H9 (cell line): ENCODE measurements around the gene GAS2. TPM values are rescaled to one million over a fixed set of nuclear protein-coding genes. Genes with fewer than 3 reads are reported as not detected.

Experiments used
- DNase-seq: peaks from one replicate; pipeline ENCODE4 v3.0.0-alpha.2; 2017
- H2AFZ ChIP-seq: one replicate; pipeline ENCODE4 v1.6.1; 2013; ENCODE audit warnings: mild to moderate bottlenecking, low read length, control low read depth, moderate library complexity
- H2AK5ac ChIP-seq: 2 replicates; pipeline ENCODE4 v1.6.1; 2013; ENCODE audit warnings: low read length, control low read depth, mixed read lengths; ENCODE audit not compliant: insufficient read length
- H2BK120ac ChIP-seq: one replicate; pipeline ENCODE4 v1.6.1; 2013; ENCODE audit warnings: low read depth, mild to moderate bottlenecking, low read length, control low read depth, inconsistent platforms; ENCODE audit not compliant: poor library complexity, severe bottlenecking
- H2BK12ac ChIP-seq: 2 replicates; pipeline ENCODE4 v1.6.1; 2013; ENCODE audit warnings: low read length, control low read depth, mixed read lengths, low read depth; ENCODE audit not compliant: insufficient read length
- H2BK15ac ChIP-seq: 2 replicates; pipeline ENCODE4 v1.6.1; 2013; ENCODE audit warnings: low read depth, low read length, control low read depth
- H2BK20ac ChIP-seq: one replicate; pipeline ENCODE4 v1.6.1; 2013; ENCODE audit warnings: low read depth, mild to moderate bottlenecking, low read length, control low read depth, inconsistent platforms; ENCODE audit not compliant: poor library complexity, severe bottlenecking
- H2BK5ac ChIP-seq: 2 replicates; pipeline ENCODE4 v1.6.1; 2013; ENCODE audit warnings: low read length, control low read depth, mixed read lengths; ENCODE audit not compliant: insufficient read length
- H3K14ac ChIP-seq: 2 replicates; pipeline ENCODE4 v1.6.1; 2013; ENCODE audit warnings: low read length, control low read depth; ENCODE audit not compliant: insufficient read depth
- H3K18ac ChIP-seq: 2 replicates; pipeline ENCODE4 v1.6.1; 2013; ENCODE audit warnings: low read depth, mild to moderate bottlenecking, mixed read lengths, low read length, control low read depth; ENCODE audit not compliant: insufficient read length
- H3K23ac ChIP-seq: 2 replicates; pipeline ENCODE4 v1.6.1; 2013; ENCODE audit warnings: low read length, control low read depth, mixed read lengths, low read depth; ENCODE audit not compliant: insufficient read length
- H3K23me2 ChIP-seq: 2 replicates; pipeline ENCODE4 v1.6.1; 2013; ENCODE audit warnings: low read depth, mild to moderate bottlenecking, mixed read lengths, low read length, control low read depth; ENCODE audit not compliant: insufficient read length, poor library complexity, severe bottlenecking
- H3K27ac ChIP-seq: 2 replicates; pipeline ENCODE4 v1.5.1; 2013; ENCODE audit warnings: low read length, control low read depth, mixed read lengths, low read depth; ENCODE audit not compliant: insufficient read length
- H3K27me3 ChIP-seq: 2 replicates; pipeline ENCODE4 v1.6.1; 2013; ENCODE audit warnings: low read length, control low read depth, inconsistent platforms; ENCODE audit not compliant: insufficient read depth
- H3K4ac ChIP-seq: 2 replicates; pipeline ENCODE4 v1.6.1; 2013; ENCODE audit warnings: low read depth, mild to moderate bottlenecking, control low read depth, inconsistent platforms, low read length, moderate library complexity
- H3K4me1 ChIP-seq: 2 replicates; pipeline ENCODE4 v1.6.1; 2013; ENCODE audit warnings: low read length, control low read depth, inconsistent platforms; ENCODE audit not compliant: insufficient read depth
- H3K4me2 ChIP-seq: 2 replicates; pipeline ENCODE4 v1.6.1; 2013; ENCODE audit warnings: low read length, control low read depth, mixed read lengths; ENCODE audit not compliant: insufficient read length, insufficient read depth
- H3K56ac ChIP-seq: 2 replicates; pipeline ENCODE4 v1.6.1; 2013; ENCODE audit warnings: low read depth, mild to moderate bottlenecking, mixed read lengths, low read length, control low read depth; ENCODE audit not compliant: insufficient read length
- H3K79me1 ChIP-seq: 2 replicates; pipeline ENCODE4 v1.6.1; 2013; ENCODE audit warnings: low read depth, mild to moderate bottlenecking, moderate library complexity, low read length, control low read depth, inconsistent platforms; ENCODE audit not compliant: insufficient read depth, poor library complexity, severe bottlenecking
- H3K79me2 ChIP-seq: 2 replicates; pipeline ENCODE4 v1.6.1; 2013; ENCODE audit warnings: low read length, control low read depth, inconsistent platforms; ENCODE audit not compliant: insufficient read depth
- H3K9ac ChIP-seq: 2 replicates; pipeline ENCODE4 v1.6.1; 2013; ENCODE audit warnings: low read length, control low read depth, mixed read lengths; ENCODE audit not compliant: insufficient read length; ENCODE audit errors: extremely low read depth
- H3K9me3 ChIP-seq: one replicate; pipeline ENCODE4 v1.6.1; 2013; ENCODE audit warnings: low read depth, low read length, inconsistent platforms; ENCODE audit not compliant: control insufficient read depth
- H3T11ph ChIP-seq: one replicate; pipeline ENCODE4 v1.6.1; 2013; ENCODE audit warnings: mild to moderate bottlenecking, low read length, control low read depth, inconsistent platforms
- H4K20me1 ChIP-seq: one replicate; pipeline ENCODE4 v1.6.1; 2013; ENCODE audit not compliant: control insufficient read depth, insufficient read length, insufficient read depth
- H4K5ac ChIP-seq: 2 replicates; pipeline ENCODE4 v1.6.1; 2013; ENCODE audit warnings: low read depth, mild to moderate bottlenecking, mixed read lengths, low read length, control low read depth; ENCODE audit not compliant: insufficient read length
- H4K8ac ChIP-seq: replicated peaks from 2 replicates; pipeline ENCODE4 v1.6.1; 2013; ENCODE audit warnings: low read length, control low read depth, mixed read lengths, low read depth; ENCODE audit not compliant: insufficient read length
- H4K91ac ChIP-seq: 2 replicates; pipeline ENCODE4 v1.6.1; 2013; ENCODE audit warnings: low read depth, mild to moderate bottlenecking, moderate library complexity, mixed read lengths, low read length, control low read depth; ENCODE audit not compliant: insufficient read length
- H3K27ac Mint-ChIP-seq, 3 experiments: 2 replicates in 2 of 3; 3 replicates in 1 of 3; pipeline ENCODE4 v1.8.0; 2020 to 2021; ENCODE audit warnings: mixed read lengths in 3 of 3, mild to moderate bottlenecking in 1 of 3, moderate library complexity in 1 of 3
- H3K27me3 Mint-ChIP-seq: 2 replicates; pipeline ENCODE4 v1.8.0; 2021; ENCODE audit warnings: low read depth, mild to moderate bottlenecking, moderate library complexity, mixed read lengths
- H3K36me3 Mint-ChIP-seq, 3 experiments: 2 replicates in 2 of 3; 3 replicates in 1 of 3; pipeline ENCODE4 v1.8.0; 2020 to 2021; ENCODE audit warnings: low read depth in 3 of 3, mixed read lengths in 3 of 3; ENCODE audit not compliant: insufficient read depth in 1 of 3
- H3K4me1 Mint-ChIP-seq, 2 experiments: 2 replicates each; pipeline ENCODE4 v1.8.0; 2020; ENCODE audit warnings: mixed read lengths in 2 of 2
- H3K4me3 Mint-ChIP-seq, 2 experiments: 2 replicates in 1 of 2; 3 replicates in 1 of 2; pipeline ENCODE4 v1.8.0; 2020 to 2021; ENCODE audit warnings: mild to moderate bottlenecking in 2 of 2, mixed read lengths in 2 of 2, moderate library complexity in 1 of 2
- H3K9me3 Mint-ChIP-seq, 2 experiments: 2 replicates in 1 of 2; 3 replicates in 1 of 2; pipeline ENCODE4 v1.8.0; 2020; ENCODE audit warnings: mild to moderate bottlenecking in 2 of 2, mixed read lengths in 2 of 2, moderate library complexity in 1 of 2
- CTCF ChIP-seq: fragments of 200-600 bp; sonication (generic); conservative IDR thresholded peaks from 3 replicates; pipeline ENCODE4 v1.8.0; 2021; ENCODE audit warnings: antibody characterized with exemption, mild to moderate bottlenecking
- WGBS: extraction: QIAGEN DNeasy Blood & Tissue Kit; methylation state at CpG from one replicate; pipeline ENCODE4 v1.1.7; 2013; ENCODE audit warnings: missing lambda C conversion rate, low lambda C conversion rate, mixed read lengths; ENCODE audit not compliant: insufficient read length; ENCODE audit errors: extremely low coverage; 5-methylcytosine and 5-hydroxymethylcytosine counted together
- total RNA-seq: library from RNA; stranded (reverse); gene quantifications from 2 replicates; pipeline ENCODE4 v1.2.1, GENCODE V29; 2021

The GAS2 gene
- total RNA-seq, 1 experiment from 2014 or later: 1.7 TPM

- Histone ChIP-seq H4K8ac (no peak overlapping the region), H3K18ac (no peak overlapping the region), H3K23ac (no peak overlapping the region), H3T11ph (no peak overlapping the region), H2BK15ac (no peak overlapping the region), H3K79me2 (no peaks in the 10 kb centered on the region), H4K91ac (no peak overlapping the region), H3K79me1 (no peaks in the 10 kb centered on the region), H3K4me1 (no peaks in the 10 kb centered on the region; the same call in 1 of the 2 replicates), H3K4me2 (no peak overlapping the region), H3K27me3 (no peaks in the 10 kb centered on the region; the same call in 1 of the 2 replicates), H3K27ac (no peak overlapping the region), H2BK5ac (no peak overlapping the region), H3K9ac (no peak overlapping the region), H3K4ac (no peak overlapping the region), H2BK12ac (no peak overlapping the region), H2BK20ac (no peak overlapping the region), H3K23me2 (no peaks in the 10 kb centered on the region), H4K5ac (no peak overlapping the region), H3K9me3 (no peaks in the 10 kb centered on the region), H3K56ac (no peak overlapping the region), H4K20me1 (no peaks in the 10 kb centered on the region), H2BK120ac (no peak overlapping the region), H2AK5ac (no peak overlapping the region), H3K14ac (no peak overlapping the region), H2AFZ (no peak overlapping the region)
- Mint-ChIP-seq H3K27ac (peak overlapping the region in 2 of 3 experiments; percentile 42 to 65; a peak in 3 of 7 replicates), H3K9me3 (no peaks in the 10 kb centered on the region), H3K27me3 (peaks cover 18% of the 10 kb centered on the region), H3K4me1 (peaks cover 30 to 31% of the 10 kb centered on the region in 2 experiments), H3K4me3 (peak overlapping the region in 1 of 2 experiments; percentile 30; a peak in 1 of 5 replicates), H3K36me3 (no peaks in the 10 kb centered on the region; a peak in 1 of 7 replicates)
- TF ChIP-seq CTCF: no peak
- peak; percentile 32 for DNase-seq
- no CpG with 5 or more reads among the region's 1 CpG for WGBS
Measured at GRCh38 chr11:22635689-22636088, 30.7 kb upstream of the GAS2 start.
